Measurements from ENCODE around the gene DLG2.

DLG2 gene

DNA sequence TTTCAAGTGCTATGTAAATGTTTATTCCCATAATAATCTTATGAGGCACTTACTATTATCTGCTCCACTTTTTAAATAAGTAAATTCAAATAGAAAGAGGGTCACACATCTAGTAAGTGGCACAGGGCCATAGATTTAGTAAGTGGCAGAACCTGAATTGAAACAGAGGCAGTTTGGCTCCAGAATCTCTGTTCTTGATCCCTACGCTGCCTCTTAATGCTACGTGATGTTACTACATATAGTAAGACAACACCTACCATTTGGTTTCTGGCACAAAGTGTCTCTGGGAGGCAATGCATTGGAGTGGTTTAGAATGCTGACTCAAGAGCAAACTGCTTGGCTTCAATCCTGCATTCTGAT is 1018.3 kb downstream of the DLG2 start:
- no peak for DNase-seq

DNA sequence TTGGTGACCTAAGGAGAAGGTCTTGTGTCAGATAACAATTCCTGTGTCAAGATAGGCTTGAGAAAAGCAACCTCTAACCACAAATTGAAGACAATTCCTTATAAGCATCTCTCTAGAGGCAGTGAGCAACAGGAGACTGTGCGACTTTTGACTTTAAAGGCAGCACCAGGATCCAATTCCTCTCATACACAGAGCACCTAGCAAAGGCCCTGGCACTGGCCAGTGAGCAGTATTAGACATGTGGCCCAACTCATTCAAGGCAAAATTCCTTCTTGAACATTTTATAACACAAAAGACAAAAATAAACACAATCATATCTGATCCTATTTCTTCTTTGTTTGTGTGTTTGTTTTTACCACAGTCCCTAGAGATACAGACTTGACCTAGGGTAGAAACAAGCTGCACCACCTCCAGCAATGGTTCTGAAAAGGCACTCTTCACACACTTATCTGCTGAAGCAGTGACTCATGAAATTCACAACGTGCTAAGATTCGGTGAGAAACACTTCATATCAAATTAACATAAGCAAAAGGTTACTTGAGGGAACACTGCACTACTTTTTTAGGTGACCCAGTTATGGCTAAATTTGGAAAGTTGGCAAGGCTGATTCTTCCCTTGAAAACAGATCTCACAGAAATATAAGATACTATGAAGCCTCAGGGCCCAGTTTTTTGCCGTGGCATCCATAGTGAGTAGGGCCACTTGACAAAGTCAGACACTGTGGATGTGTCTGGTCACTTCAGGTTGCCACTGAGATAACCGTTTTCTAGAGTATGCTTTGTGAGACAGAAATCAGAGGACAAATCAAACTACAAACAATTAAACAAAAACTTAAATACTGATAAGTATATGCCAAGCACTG is 1018.9 kb downstream of the DLG2 start:
- DNase-seq: no peak

DNA sequence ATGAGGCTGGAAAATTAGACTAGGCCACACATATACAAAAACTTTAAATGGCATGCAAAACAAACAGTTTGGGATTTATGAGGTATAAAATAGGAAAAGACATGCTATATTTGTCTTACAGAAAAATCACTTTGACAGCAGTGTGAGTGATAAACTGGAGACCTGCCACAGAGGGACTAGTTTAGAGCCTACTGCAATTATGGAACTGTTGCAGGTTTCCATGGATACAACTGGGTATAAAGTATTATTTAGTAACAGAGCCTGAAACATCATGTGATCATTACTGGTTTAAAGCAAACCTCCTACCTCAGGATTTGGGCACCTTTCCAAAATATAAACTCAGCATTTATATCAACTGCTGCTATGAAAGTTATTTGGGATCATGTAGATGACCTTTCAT is 1032.5 kb downstream of the DLG2 start:
- DNase-seq: no peak

DNA sequence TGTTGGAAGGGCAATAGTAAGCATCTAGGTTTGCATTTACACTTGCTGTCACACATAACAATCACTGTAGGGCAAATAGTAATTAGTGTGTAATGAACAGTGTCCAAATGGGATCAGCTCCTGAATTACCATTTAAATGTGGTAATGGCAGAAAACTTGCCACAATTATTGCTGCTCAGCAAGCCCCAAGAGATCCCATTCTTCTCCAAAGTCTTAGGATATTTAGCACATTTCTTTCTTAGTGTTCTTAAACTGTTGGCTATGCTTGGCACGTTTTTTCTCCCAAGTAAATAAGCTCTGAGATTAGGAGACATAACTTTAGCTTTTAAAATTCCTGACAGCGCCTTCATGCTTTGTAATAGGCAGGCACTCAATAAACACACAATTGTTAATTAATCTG is 1037.0 kb downstream of the DLG2 start:
- no peak for DNase-seq

DNA sequence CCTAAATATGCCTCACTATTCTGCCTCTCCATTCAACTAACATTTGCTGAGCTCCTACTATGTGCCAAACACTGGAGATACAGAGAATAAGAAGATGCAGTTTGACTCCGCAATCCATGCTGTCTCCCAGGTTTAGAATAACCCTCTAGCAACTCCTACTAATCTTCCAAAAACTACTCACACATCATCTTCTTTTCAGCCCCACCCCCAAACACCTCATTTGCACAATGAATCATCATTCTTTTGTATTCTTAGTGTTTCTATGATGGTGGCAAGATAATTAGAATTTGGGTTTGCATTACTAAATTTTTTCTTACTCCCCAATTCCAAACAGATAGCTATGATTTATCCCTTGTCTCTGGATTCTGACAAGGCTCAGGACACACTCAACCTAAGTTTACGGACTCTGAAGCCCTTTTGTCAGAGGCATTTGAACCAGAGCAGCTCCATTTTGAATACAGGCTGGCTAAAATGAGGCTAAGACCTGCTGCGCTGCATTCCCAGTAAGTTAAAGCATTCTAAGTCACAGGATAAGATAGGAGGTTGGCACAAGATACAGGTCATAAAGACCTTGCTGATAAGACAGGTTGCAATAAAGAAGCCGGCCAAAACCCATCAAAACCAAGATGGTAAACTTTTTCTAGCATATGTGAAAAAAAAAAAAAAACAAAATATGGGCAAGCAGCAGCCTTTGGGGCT is 1038.9 kb downstream of the DLG2 start:
- DNase-seq: no peak

DNA sequence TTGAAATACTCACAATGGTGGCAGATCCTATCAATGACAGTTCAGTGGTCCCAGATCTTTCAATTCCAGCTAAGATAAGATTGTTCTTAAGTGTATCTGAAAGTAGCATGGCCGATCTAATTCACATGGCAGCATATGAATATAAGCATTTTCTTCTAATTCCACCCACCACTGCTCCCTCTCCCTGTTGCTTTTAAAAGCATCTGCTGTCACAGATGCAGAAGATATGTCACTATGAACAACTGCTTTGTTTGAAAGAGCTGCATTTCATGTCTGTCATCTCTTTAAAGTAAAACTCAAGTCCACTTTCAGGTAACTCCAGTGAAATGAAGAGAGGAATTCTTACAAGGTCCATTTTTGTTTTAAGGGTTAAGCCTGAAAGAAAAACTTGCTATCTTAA is 1044.0 kb downstream of the DLG2 start:
- DNase-seq: no peak

DNA sequence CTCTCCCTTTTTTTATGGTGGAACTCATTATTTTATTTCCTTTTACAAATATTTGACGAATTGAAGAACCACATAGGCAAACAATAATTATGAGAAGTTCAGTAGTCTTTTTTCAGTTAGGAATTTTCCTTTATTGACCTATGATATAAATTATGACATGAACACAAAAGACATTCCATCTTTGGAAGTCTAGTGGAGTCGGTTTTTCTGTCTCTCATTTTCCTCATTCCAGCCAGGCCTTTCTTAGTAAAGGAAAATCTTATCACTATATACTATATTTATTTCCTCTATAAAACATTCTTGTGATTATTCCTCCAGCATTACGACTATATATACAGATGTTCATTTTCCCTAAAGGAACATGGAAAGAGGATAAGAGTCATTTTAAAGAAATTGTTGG is 1046.1 kb downstream of the DLG2 start:
- DNase-seq: no peak

DNA sequence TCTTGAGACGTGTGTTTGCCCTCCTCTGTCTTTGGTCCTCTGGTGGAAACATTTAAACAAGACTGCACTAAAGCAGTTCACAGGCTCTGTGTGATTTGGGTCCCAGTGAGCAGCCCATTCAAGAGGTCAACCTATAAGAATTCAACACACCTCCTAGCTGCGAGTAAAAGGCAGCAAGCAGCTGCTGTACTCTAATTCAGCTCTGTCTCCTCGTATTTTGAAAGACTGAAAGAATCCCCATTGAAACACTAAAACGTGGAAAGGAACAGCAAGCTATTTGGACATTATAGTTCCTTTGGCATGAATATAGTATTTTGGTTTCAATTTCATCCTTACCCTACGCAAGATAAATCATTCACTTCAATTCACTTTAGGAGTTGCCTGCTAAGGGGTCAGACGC is 1046.7 kb downstream of the DLG2 start:
- DNase-seq: no peak

DNA sequence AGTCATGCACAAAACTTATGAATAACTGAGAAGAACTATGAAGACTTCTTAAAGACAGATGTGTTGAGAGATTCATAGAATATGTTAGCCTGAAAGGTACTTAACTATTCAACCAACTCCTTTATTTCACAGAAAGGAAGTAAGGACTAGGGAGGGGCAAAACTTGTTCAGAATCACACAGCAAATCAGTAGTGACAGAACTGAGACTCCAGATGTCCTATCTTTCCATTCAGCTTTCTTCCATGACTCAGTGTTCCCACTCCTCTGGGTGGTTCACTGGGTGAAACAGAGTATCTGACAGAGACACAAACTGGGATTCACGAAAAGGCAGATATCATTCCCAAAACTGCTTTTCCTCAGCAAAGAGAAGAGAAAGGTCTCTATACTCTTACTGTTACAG is 1053.3 kb downstream of the DLG2 start:
- no peak for DNase-seq

DNA sequence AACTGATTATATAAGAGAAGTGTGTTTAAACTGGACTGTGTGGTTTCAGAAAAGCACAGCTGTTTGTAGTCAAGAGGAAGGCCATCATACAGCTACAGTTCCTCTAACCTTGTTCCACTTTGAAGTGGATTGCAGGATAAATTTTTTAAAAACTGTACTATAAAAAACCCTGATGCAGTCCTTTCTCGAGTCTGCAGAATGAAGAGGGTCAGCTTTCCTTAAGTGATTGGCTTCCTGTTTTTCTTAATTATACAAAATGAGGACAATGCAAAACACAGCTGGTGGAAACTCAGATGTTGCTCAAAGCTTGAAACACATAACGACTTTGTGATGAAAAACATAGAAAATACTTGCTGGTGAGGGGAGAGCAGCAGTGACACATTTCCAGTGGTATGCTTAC is 1060.5 kb downstream of the DLG2 start:
- DNase-seq: no peak

DNA sequence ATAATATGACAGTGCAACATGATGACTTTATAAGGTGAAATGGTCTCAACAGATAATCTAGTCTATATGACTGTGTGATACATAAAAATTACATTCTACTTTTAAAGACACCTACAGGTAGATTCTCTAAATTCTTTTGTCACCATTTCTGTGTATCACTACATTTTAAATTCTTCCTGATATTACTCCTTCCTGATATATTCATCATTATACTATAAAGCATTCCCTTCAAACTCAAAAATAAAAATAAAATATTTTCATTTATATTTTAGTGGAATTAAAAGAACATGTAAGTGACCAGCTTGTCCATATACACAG is 1062.3 kb downstream of the DLG2 start:
- DNase-seq: no peak

DNA sequence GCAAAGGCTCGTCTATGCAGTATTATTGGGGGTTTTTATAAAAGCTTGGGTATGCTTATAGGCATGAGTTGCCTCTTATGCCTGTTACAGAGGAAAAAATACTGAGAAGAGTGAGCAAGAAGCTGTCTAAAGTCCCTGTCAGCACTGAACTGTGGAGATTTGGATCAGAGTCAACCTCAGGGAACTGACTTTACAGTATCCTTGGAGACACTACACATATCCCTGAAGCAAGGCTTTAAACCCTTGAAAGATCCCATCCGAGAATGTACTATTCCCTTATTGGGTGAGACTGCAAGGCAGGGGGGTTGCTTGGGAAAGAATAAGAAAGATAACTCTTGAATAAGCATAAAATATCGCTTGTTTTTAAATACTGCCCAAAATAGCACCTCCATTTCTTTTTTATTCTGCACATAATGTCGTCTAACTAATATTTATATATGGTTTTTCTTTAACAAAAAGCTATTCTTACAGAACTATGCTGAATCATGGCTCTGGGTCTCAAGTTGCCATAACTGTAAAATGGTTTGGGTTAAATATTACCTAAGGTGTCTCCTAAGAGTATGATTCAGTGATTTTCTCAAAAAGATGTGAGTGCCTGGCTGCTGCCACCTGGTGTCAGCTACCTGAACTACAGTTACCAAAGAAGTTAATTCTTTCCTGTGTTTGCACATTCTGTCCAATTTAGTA is 1062.8 kb downstream of the DLG2 start:
- no peak for DNase-seq

DNA sequence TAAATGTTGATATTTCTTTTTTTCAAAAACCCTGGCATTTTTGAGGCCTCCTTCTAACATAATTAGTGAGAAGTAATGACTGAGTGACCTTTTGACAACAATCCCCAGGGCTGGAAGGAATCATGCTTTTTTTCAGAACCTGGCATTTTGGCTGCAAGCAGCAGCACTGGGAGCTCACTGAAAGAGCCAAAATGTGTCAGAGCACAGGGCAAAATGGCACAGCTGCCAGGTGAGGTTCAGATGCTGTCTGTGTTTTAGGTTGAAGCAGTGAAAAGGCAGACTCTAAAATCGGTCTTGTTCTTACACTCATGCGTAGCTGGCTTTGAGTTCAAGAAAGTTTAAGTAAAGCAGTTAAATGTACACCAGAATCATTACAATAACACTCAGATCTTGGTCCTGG is 1063.8 kb downstream of the DLG2 start:
- DNase-seq: no peak

DNA sequence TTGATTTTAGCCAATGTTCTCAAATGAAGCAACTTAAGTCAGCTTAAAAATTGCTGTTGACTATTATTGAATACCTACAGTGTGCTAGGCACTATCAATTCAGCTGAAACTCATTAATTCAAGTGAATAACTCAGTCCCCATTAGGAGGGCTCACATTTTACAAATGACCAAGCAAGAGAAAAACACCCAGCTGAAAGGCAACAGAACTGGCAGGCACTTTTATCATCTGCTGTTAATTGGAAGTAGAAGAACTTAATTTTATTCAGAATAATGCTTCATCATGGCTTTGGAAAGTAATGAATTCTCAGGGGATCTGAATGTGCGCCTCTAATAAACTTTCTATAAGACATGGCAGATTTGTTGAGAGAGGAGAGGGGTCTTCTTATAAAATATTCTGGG is 1066.9 kb downstream of the DLG2 start:
- no peak for DNase-seq

DNA sequence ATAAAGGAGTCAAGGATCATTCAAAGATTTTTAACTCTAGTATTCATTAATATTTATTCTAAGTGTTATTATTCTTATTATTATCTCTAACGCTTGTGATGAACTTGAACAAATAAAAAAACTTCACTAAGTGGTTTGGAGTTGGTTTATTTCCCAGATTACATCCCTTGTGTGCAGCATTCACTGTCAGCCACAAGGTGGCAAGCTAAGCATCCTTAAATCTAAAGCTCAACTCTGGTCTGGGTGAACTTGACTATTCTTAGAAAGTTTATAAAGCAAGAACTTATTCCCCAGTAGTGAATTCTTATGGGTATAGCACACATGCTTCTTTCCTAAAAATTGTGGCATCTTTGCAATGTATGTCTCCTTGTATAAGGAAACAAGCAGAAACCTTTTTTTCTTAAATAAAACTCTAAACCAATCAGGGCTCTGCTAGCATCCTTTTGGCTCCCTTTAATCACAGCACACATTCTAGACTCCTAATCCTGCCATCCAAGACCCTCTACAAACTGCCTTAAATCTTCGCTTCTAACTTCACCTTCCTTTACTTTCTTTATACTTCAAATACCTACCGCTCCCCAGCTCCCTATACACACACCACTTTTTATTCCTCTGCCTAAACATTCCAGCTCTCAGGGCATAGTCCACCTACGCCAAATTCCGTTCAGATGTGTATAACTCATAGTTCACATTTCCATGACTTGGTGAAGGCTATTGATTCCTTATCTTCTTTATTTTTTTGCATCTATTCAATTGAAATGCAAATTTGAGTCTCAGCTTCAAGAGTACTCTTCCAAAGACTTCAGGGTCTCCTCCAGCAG is 1068.8 kb downstream of the DLG2 start:
- DNase-seq: peak; percentile 34

DNA sequence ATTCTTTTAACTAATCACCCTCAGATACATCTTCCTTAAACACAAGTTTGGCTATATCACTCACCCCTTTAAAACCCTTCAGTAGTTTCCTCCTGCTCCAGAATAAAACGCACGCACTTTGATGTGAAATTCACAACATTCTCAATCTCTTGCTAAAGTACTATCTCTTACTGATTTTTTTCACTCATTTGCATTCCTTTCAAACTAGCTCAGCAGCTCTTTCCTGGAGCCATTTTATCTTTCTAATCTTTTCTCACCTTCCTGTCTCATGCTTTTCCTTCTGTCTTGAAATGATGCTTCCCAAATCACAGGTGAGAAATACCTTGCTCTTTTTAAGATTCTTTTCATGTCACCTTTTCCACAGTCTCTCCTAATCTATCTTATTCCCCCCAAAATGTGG is 1074.4 kb downstream of the DLG2 start:
- no peak for DNase-seq

DNA sequence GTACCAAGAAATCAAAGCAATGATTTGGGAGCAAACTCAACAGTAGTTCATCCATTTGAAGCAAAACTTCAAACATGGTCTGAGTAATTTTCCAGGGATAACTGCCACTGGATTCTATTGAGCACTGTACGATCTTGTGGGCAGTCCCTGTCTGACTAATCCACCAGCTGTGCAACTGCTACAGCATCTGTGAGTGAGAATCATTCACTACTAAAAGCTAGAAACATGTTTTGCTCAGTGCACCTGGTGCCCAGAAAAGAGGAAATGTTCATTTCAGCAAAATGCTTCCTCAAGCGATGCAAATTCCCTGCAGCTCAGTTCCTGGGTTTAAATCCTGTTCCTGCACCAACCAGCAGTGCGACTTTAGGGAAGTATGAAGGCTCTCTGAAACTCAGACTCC is 1077.9 kb downstream of the DLG2 start:
- no peak for DNase-seq

DNA sequence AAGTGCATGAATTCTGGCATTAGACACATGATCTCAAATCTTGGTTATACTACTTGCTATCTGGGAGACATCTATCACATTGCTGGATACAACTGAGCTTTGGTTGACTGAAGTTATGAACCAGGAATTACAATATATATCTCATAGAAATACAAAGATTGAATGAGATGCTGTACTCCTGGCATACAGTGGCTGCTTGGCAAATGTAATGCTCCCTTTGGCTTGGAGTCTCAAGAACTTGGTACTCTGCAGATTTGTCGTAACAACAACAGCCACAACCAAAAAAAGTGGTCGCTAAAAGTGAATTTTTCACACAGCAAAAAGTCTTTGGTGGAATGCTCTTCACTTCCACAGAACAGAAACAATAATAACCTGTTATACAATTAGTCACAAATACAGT is 1082.6 kb downstream of the DLG2 start:
- no peak for DNase-seq

DNA sequence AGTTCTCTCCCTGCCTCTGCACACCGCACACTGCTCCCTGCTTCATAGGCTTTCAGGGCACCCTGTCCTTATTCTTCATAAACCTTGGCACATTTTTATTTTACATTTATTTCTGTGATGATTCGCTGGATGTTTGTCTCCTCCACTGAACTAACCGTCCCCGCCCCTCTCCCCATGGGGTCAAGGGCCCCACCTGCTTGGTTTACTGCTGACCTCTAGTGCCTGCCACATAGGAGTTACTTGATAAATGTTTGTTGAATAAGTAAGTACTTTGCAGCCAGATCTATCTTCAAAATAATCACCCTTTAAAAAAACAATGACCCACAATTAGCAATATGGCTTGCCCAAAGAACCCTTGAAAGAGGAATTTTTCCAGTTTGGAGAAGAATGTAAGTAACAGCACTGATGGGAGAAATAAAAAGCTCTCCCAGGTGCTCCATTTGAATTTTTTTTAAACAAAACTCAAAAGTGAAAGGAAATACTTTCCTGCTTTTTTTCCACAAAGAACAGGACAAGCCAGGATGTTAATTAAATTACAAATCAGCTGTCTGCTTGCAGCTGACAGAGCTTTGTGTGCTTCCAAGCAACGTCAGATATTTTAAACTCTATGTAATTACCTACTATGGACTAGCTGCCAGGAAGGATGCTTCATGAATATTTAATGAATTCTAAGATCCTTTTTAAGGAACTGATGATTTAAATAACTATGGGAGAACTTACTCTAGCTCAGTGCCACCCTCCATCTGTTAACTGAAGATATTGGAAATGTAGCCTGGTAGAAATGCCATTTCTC is 1083.6 kb downstream of the DLG2 start:
- DNase-seq: no peak

DNA sequence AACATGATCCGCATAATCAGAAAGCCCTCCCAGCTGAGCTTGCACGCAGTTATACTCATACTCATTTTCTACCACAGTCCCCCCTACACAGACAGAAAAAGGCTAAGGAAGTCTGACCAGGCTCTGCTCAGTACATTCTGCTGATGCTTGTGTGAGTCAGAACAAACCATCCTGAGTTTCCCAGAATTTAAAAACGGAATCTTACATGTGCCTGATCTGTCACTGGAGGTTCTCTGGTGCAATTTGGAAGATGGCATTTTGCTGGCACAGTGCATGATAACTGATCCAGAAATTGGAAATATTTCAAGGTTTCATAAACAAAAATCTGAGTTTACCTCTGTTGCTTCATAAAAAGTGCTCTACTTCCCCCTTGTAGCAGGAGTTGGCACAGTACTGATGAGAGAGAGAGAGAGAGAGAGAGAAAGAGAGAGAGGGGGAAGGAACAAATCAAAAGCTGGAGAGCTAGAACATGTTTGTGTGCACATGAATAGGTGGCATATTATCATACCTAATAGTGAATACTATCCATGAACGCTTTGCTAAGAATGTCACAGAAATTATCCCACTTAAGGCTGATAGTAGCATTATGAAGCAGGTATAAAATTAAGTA is 1085.3 kb downstream of the DLG2 start:
- no peak for DNase-seq

DNA sequence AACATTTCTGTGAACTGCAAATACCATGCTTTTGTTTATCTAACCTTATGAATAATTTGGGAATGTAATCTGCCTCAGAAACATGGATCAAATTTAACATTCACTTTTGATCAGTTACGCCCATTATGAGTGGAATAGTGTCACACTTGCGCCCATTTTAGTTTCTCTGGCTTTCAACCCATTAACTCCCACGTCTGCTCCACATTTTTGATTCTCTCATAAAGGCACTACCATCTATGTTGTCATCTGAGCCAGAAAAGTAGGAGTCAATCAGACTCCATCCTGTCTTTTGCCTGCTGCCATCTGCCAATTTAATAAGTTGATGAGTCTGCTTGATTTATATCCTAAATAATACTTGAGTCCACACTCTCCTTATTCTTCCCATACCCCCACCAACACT is 1090.7 kb downstream of the DLG2 start:
- DNase-seq: no peak

DNA sequence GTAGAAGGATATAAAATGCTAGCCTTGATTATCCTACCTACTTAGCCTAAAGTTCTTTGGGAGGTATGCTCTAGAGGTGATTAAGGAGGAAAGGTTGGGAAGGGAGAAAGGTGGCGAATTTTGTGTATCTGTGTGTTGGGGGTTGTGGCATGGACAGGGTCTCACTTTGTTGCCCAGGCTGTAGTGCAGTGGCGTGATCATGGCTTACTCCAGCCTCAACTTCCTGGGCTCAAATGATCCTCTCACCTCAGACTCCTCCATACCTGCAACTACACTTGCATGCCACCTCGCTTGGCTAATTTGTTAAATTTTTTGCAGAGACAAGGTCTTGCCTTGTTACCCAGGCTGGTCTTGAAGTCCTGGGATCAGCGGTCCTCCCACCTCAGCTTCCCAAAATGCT is 1094.8 kb downstream of the DLG2 start:
- DNase-seq: no peak
